ENCODE results near the gene UBALD2.

Gene UBALD2

GRCh38 chr17:76264755-76265623 lies at the start of gene UBALD2:
Gene UBALD2, plus strand, starts transcription at chr17:76265348. Its CDS starts 158 bp downstream, at chr17:76265506.
- Histone ChIP-seq H4K20me1 (ENCODE audit: insufficient read depth, low read length) (peaks cover 38% of the 10 kb centered on the region), H2AFZ (ENCODE audit: low read depth, low read length) (peak within 1 kb of the TSS; percentile 68), H3K9ac (ENCODE audit: low read depth, low read length) (peak within 1 kb of the TSS; percentile 96), H3K79me2 (ENCODE audit: insufficient read depth, low read length) (peaks cover 47% of the 10 kb centered on the region), H3K27me3 (ENCODE audit: insufficient read depth, low read length, poor library complexity) (no peaks in the 10 kb centered on the region), H3K4me1 (ENCODE audit: insufficient read depth, low read length) (peaks cover 56% of the 10 kb centered on the region), H3K4me2 (ENCODE audit: insufficient read depth, low read length) (peak within 1 kb of the TSS; percentile 91), H3K36me3 (ENCODE audit: insufficient read depth, low read length) (peaks cover 44% of the 10 kb centered on the region), H3K4me3 (ENCODE audit: low read depth in 1 of 2, low read length in 2 of 2) (peak within 1 kb of the TSS; percentile 76 to 92; a peak in 3 of 4 replicates), H3K27ac (ENCODE audit: low read length) (peak within 1 kb of the TSS; percentile 85), H3K9me3 (ENCODE audit: insufficient read depth, low read length, severe bottlenecking) (no peaks in the 10 kb centered on the region)
- DNase-seq (peak; percentile 99), ATAC-seq (ENCODE audit: insufficient read depth, low read depth) (peak; percentile 94)
- TF ChIP-seq EZH2 (IDR thresholded peaks at IDR 0.05; ENCODE audit: borderline replicate concordance, low read depth, low read length, severe bottlenecking) (peak; percentile 50), CTCF (IDR thresholded peaks at IDR 0.05; ENCODE audit: borderline replicate concordance, extremely low read depth, low read length, poor library complexity, severe bottlenecking) (no peak)

- Histone ChIP-seq H3K9ac (ENCODE audit: low read depth, low read length) (no peak overlapping the region), H3K36me3 (ENCODE audit: insufficient read depth, low read length) (no peaks in the 10 kb centered on the region), H3K4me1 (ENCODE audit: insufficient read depth, low read length) (no peaks in the 10 kb centered on the region), H3K9me3 (ENCODE audit: insufficient read depth, low read length, severe bottlenecking) (no peaks in the 10 kb centered on the region), H3K27me3 (ENCODE audit: insufficient read depth, low read length, poor library complexity) (no peaks in the 10 kb centered on the region), H3K4me3 (ENCODE audit: low read depth in 1 of 2, low read length in 2 of 2) (no peak overlapping the region), H3K27ac (ENCODE audit: low read length) (no peak overlapping the region), H2AFZ (ENCODE audit: low read depth, low read length) (peak overlapping the region; percentile 42; the same call in 1 of the 2 replicates), H3K79me2 (ENCODE audit: insufficient read depth, low read length) (no peaks in the 10 kb centered on the region), H3K4me2 (ENCODE audit: insufficient read depth, low read length) (no peak overlapping the region), H4K20me1 (ENCODE audit: insufficient read depth, low read length) (no peaks in the 10 kb centered on the region)
- no peak for ATAC-seq (ENCODE audit: insufficient read depth, low read depth)
- DNase-seq, result no peak
- TF ChIP-seq EZH2 (IDR thresholded peaks at IDR 0.05; ENCODE audit: borderline replicate concordance, low read depth, low read length, severe bottlenecking) (no peak), CTCF (IDR thresholded peaks at IDR 0.05; ENCODE audit: borderline replicate concordance, extremely low read depth, low read length, poor library complexity, severe bottlenecking) (no peak)
These were observed 48.1 kb upstream of the UBALD2 start for GRCh38 chr17:76217081-76217480.

GRCh38 chr17:76219670-76220383 lies 45.3 kb upstream of the UBALD2 start:
- no peak for TF ChIP-seq CTCF (IDR thresholded peaks at IDR 0.05; ENCODE audit: borderline replicate concordance, extremely low read depth, low read length, poor library complexity, severe bottlenecking)
- H3K27me3 ChIP-seq (ENCODE audit: insufficient read depth, low read length, poor library complexity), result no peaks in the 10 kb centered on the region
- no peaks in the 10 kb centered on the region for H3K36me3 ChIP-seq (ENCODE audit: insufficient read depth, low read length)
- DNase-seq, result no peak
- H3K4me3 ChIP-seq (ENCODE audit: low read depth in 1 of 2, low read length in 2 of 2), result no peak overlapping the region
- no peak overlapping the region for H3K9ac ChIP-seq (ENCODE audit: low read depth, low read length)
- no peak overlapping the region for H2AFZ ChIP-seq (ENCODE audit: low read depth, low read length)
- H3K27ac ChIP-seq (ENCODE audit: low read length), result no peak overlapping the region
- no peak for ATAC-seq (ENCODE audit: insufficient read depth, low read depth)
- no peaks in the 10 kb centered on the region for H3K9me3 ChIP-seq (ENCODE audit: insufficient read depth, low read length, severe bottlenecking)
- no peaks in the 10 kb centered on the region for H4K20me1 ChIP-seq (ENCODE audit: insufficient read depth, low read length)
- no peak overlapping the region for H3K4me2 ChIP-seq (ENCODE audit: insufficient read depth, low read length)
- no peaks in the 10 kb centered on the region for H3K4me1 ChIP-seq (ENCODE audit: insufficient read depth, low read length)
- no peaks in the 10 kb centered on the region for H3K79me2 ChIP-seq (ENCODE audit: insufficient read depth, low read length)

Measured in DND-41 (cell line).